ENCODE measurements around the gene SP1. TPM values are rescaled to one million over a fixed set of nuclear protein-coding genes. Genes with fewer than 3 reads are reported as not detected.

The SP1 gene
- polyA plus RNA-seq, 1 donor from 2014 or later, result 7.3 TPM

DNA sequence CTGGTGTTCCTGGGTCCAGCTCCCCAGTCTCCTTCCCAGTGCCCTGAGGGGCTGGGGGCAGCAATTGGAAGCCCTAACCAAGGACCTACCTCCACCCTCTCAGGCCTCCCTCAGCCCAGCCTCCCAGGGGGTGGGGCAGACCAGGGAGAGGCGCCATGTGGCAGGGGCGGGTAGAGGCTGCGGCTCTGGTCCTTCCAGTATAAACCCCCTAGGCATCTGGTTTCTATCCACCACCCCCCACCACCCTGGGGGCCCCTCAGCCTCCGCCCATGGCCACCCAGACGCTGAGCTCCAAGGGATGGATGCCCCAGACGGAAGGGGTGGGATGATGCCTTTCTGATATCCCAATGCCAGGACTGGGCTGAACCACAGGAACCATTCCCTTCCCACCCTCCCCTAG, 41.1 kb upstream of the SP1 start:
- H3K36me3 ChIP-seq (ENCODE audit: insufficient read depth, low read length), result no peaks in the 10 kb centered on the region
- H3K4me2 ChIP-seq (ENCODE audit: low read length), result no peak overlapping the region
- no peaks in the 10 kb centered on the region for H3K79me2 ChIP-seq (replicated peaks; ENCODE audit: insufficient read depth, low read length)
- H4K20me1 ChIP-seq (ENCODE audit: insufficient read depth), result no peaks in the 10 kb centered on the region
- TF ChIP-seq SMC3 (conservative IDR thresholded peaks at IDR 0.05; ENCODE audit: poor library complexity) (no peak), POLR2AphosphoS5 (IDR thresholded peaks at IDR 0.05) (no peak), MXI1 (conservative IDR thresholded peaks at IDR 0.05; ENCODE audit: poor library complexity, severe bottlenecking) (no peak), TAF1 (IDR thresholded peaks at IDR 0.05; ENCODE audit: low read depth) (no peak), EP300 (conservative IDR thresholded peaks at IDR 0.05; ENCODE audit: poor library complexity, severe bottlenecking) (no peak), RAD21 (conservative IDR thresholded peaks at IDR 0.05) (no peak), EZH2 (IDR thresholded peaks at IDR 0.05; ENCODE audit: borderline replicate concordance, insufficient read depth, low read length, poor library complexity, severe bottlenecking) (no peak)
- TF ChIP-seq, protein P1, sequence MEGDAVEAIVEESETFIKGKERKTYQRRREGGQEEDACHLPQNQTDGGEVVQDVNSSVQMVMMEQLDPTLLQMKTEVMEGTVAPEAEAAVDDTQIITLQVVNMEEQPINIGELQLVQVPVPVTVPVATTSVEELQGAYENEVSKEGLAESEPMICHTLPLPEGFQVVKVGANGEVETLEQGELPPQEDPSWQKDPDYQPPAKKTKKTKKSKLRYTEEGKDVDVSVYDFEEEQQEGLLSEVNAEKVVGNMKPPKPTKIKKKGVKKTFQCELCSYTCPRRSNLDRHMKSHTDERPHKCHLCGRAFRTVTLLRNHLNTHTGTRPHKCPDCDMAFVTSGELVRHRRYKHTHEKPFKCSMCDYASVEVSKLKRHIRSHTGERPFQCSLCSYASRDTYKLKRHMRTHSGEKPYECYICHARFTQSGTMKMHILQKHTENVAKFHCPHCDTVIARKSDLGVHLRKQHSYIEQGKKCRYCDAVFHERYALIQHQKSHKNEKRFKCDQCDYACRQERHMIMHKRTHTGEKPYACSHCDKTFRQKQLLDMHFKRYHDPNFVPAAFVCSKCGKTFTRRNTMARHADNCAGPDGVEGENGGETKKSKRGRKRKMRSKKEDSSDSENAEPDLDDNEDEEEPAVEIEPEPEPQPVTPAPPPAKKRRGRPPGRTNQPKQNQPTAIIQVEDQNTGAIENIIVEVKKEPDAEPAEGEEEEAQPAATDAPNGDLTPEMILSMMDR (IDR thresholded peaks at IDR 0.05; ENCODE audit: poor library complexity, severe bottlenecking), result no peak
- TF ChIP-seq, protein P2, sequence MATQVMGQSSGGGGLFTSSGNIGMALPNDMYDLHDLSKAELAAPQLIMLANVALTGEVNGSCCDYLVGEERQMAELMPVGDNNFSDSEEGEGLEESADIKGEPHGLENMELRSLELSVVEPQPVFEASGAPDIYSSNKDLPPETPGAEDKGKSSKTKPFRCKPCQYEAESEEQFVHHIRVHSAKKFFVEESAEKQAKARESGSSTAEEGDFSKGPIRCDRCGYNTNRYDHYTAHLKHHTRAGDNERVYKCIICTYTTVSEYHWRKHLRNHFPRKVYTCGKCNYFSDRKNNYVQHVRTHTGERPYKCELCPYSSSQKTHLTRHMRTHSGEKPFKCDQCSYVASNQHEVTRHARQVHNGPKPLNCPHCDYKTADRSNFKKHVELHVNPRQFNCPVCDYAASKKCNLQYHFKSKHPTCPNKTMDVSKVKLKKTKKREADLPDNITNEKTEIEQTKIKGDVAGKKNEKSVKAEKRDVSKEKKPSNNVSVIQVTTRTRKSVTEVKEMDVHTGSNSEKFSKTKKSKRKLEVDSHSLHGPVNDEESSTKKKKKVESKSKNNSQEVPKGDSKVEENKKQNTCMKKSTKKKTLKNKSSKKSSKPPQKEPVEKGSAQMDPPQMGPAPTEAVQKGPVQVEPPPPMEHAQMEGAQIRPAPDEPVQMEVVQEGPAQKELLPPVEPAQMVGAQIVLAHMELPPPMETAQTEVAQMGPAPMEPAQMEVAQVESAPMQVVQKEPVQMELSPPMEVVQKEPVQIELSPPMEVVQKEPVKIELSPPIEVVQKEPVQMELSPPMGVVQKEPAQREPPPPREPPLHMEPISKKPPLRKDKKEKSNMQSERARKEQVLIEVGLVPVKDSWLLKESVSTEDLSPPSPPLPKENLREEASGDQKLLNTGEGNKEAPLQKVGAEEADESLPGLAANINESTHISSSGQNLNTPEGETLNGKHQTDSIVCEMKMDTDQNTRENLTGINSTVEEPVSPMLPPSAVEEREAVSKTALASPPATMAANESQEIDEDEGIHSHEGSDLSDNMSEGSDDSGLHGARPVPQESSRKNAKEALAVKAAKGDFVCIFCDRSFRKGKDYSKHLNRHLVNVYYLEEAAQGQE (IDR thresholded peaks at IDR 0.05; ENCODE audit: borderline replicate concordance), result no peak
- H2AFZ ChIP-seq (ENCODE audit: low read depth, low read length), result no peak overlapping the region
- H3K4me3 ChIP-seq (ENCODE audit: low read length), result no peak overlapping the region
- H3K27ac ChIP-seq (ENCODE audit: low read length), result no peak overlapping the region
- no peaks in the 10 kb centered on the region for H3F3A ChIP-seq (ENCODE audit: insufficient read depth, low read length, poor library complexity, severe bottlenecking)
- H3K9me3 ChIP-seq (ENCODE audit: low read length), result no peaks in the 10 kb centered on the region
- H3K27me3 ChIP-seq (ENCODE audit: insufficient read depth, low read depth, low read length), result no peaks in the 10 kb centered on the region
- H3K9me2 ChIP-seq (ENCODE audit: insufficient read depth, low read length), result no peaks in the 10 kb centered on the region
- no peak overlapping the region for H3K9ac ChIP-seq (ENCODE audit: low read length)

DNA sequence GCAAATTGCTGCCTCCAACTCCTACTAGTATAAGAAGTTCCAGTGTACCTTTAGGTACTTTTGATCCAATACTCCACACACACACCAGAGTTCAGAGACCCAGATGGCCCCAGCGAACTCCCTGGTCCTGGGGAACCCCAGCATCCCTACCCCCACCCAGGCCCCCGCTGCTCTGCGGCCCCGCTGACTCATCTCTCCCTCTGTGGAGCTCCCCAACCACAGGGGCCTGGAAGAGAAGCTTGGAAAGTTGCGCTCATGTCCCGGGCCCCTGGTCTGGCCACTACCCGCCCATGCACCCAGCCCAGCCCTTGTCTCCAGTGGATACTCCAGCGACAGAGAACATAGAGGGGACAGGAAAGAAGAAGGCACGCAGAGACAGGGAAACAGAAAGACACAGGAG, 39.6 kb upstream of the SP1 start:
- TF ChIP-seq, protein P2 (IDR thresholded peaks at IDR 0.05; ENCODE audit: borderline replicate concordance), result no peak
- Histone ChIP-seq H2AFZ (ENCODE audit: low read depth, low read length) (no peak overlapping the region), H3K4me2 (ENCODE audit: low read length) (no peak overlapping the region)

More for the DNA sequence above, 39.6 kb upstream of the SP1 start:
- H3K27ac ChIP-seq (ENCODE audit: low read length), result no peak overlapping the region
- no peaks in the 10 kb centered on the region for H3K9me2 ChIP-seq (ENCODE audit: insufficient read depth, low read length)
- H3F3A ChIP-seq (ENCODE audit: insufficient read depth, low read length, poor library complexity, severe bottlenecking), result no peaks in the 10 kb centered on the region
- no peaks in the 10 kb centered on the region for H3K9me3 ChIP-seq (ENCODE audit: low read length)
- no peaks in the 10 kb centered on the region for H3K27me3 ChIP-seq (ENCODE audit: insufficient read depth, low read depth, low read length)
- H3K79me2 ChIP-seq (replicated peaks; ENCODE audit: insufficient read depth, low read length), result no peaks in the 10 kb centered on the region
- H4K20me1 ChIP-seq (ENCODE audit: insufficient read depth), result no peaks in the 10 kb centered on the region
- no peak overlapping the region for H3K4me3 ChIP-seq (ENCODE audit: low read length)
- H3K9ac ChIP-seq (ENCODE audit: low read length), result no peak overlapping the region
- no peaks in the 10 kb centered on the region for H3K36me3 ChIP-seq (ENCODE audit: insufficient read depth, low read length)

All from neural cell (in vitro differentiated cells).